GM12874 (cell line): ENCODE data around the gene C16orf89.
"Not testable (repeated sequence)": the region's sequence is repeated elsewhere in the genome, so short reads cannot be mapped to it uniquely, and the experiment has no call there.

Experiments
- TF ChIP-seq, protein P1 (sequence below): IDR thresholded peaks from 2 replicates; pipeline ENCODE4 v1.5.1; 2011; ENCODE audit warnings: low read depth, mild to moderate bottlenecking, control low read depth, low read length, moderate library complexity; ENCODE audit not compliant: insufficient read depth

Gene C16orf89, protein sequence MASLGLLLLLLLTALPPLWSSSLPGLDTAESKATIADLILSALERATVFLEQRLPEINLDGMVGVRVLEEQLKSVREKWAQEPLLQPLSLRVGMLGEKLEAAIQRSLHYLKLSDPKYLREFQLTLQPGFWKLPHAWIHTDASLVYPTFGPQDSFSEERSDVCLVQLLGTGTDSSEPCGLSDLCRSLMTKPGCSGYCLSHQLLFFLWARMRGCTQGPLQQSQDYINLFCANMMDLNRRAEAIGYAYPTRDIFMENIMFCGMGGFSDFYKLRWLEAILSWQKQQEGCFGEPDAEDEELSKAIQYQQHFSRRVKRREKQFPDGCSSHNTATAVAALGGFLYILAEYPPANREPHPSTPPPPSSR

DNA sequence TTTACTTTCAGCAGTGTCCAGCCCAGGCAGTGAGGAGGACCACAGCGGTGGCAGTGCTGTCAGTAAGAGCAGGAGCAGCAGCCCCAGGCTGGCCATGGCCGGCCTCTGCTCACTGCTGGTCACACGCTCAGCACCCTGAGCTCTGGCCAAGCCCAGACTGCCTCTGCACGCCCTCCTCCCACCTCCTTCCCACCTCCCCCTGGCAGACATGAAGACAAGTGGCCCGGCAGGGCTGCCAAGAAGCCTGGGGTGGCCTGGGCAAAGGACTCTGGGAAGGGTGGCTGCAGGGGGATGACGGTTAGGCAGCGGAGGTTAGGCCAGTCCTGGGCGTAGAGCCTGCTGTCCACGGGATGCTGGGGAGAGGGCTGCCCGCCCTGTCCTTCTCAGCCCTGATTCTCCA lies at the start of gene C16orf89:
TSS of gene C16orf89 (minus strand) at position 144 of the 400 bp plus-strand sequence. CDS start at position 96, 48 bp downstream.
- TF ChIP-seq, protein P1, sequence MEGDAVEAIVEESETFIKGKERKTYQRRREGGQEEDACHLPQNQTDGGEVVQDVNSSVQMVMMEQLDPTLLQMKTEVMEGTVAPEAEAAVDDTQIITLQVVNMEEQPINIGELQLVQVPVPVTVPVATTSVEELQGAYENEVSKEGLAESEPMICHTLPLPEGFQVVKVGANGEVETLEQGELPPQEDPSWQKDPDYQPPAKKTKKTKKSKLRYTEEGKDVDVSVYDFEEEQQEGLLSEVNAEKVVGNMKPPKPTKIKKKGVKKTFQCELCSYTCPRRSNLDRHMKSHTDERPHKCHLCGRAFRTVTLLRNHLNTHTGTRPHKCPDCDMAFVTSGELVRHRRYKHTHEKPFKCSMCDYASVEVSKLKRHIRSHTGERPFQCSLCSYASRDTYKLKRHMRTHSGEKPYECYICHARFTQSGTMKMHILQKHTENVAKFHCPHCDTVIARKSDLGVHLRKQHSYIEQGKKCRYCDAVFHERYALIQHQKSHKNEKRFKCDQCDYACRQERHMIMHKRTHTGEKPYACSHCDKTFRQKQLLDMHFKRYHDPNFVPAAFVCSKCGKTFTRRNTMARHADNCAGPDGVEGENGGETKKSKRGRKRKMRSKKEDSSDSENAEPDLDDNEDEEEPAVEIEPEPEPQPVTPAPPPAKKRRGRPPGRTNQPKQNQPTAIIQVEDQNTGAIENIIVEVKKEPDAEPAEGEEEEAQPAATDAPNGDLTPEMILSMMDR = no peak

DNA sequence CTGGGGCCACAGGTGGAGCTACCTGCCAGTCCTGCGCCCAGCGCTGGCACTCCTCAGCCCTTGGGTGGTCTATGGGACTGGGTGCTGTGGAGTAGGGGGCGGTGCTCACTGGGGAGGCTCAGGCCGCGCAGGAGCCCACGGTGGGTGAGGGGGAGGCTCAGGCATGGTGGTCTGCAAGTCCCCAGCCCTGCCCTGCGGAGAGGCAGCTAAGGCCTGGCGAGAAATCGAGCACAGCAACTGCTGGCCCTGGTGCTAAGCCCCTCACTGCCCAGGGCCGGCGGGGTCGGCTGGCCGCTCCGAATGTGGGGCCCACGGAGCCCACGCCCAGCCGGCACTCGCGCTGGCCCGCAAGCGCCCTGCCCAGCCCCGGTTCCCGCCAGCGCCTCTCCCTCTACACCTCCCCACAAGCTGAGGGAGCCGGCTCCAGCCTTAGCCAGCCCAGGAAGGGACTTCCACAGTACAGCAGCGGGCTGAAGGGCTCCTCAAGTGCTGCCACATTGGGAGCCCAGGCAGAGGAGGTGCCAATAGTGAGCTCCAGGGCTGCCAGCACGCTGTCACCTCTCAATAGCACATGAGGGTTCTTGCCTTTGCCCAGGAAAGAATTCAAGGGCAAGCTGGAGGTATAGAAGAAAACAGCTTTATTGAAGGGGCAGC lies 42.9 kb upstream of the C16orf89 start:
- TF ChIP-seq, protein P1 = no peak

DNA sequence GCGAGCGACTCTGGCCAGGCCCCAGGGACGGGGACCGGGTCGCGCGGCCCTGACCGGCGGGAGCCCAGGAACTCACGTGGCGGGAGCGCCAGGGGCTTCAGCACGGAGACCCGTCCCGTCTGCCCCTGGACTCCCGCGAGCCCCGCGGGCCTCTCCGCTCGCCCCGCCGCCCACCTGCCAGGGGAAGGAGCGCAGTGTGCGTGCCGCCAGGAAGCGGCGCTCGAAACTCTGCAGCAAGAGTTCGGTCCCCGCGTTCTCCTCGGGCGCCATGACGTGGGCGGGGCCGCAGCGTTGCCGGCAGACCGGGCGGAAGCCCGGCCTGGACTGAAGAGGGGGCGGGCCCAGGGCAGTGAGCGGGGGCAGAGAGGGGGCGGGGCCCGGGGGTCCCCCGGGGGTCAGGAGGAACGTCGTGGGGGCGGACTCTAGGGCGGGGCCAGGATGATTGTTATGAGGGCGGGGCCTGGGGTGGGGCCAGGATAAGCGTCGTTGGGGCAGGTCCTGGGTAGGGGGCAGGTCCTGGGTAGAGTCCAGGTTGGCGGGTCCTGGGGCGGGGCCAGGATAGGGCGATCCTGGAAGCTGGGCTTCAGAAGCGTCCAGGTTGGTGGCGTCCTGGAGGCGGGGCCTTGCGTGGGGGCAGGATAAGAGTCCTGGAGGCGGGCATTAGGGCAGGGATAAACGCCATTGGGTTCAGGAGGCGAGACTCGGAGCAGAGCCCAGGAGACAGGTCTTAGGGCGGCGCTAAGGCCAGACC lies 31.9 kb upstream of the C16orf89 start, which contains the start of gene EEF2KMT:
TSS of gene EEF2KMT (minus strand) at position 326 of the 751 bp plus-strand sequence. CDS start at position 270, 56 bp downstream.
- TF ChIP-seq, protein P1 = not testable (repeated sequence)

DNA sequence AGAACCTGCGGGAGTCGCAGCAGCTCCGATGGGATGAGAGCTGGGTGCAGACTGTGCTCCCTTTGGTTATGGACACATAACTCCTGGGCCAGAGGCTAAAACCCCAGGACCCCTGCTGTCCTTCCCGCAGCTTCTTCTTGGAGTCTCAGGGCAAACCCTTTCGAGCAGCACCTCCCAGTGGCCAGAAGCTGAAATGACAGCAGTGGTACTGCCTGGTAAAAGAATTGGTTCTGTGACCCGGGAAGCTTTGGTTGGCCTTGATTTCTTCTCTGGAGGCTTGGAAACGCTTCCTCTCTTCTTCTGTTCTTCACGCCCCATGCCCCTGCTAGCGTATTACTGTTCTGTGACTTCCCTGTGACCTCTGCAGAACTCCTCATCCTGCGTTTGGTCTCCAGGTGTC lies 19.0 kb upstream of the C16orf89 start:
- TF ChIP-seq, protein P1 = peak; percentile 74

DNA sequence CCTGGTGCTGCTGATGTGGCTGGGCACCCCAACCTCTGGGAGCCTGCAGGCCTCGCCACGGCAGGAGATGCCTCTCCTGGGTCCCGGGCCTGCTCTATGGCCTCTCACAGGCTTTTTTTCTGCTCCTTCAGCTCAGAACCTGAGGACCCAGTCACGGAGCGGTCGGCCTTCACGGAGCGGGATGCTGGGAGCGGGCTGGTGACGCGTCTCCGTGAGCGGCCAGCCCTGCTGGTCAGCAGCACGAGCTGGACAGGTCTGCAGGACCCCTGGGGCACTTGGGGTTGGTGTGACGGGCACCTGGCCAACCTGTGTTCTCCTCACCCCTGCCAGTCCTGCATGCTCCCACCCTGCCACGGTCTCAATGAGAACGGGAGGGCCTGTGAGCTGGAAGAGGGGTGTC lies 12.9 kb upstream of the C16orf89 start:
- TF ChIP-seq, protein P1 = no peak

DNA sequence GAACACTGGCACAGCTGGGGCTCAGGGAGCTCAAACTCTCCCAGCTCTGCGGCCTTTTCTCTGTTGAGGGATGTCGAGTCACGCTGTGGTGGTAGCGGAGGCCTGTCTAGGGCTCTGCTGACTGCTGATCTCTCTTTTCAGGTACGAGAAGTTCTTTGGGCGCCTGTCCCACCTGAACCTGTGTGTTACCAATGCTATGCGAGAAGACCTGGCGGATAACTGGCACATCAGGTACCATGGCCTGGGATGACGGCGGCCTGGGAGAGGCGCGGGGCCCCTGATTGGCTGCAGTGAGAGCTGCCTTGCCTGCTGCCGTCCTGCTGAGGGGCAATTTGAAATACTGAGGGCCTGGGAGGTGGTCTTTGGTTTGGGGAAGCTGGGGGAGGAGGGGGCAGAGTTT lies 11.5 kb upstream of the C16orf89 start:
- TF ChIP-seq, protein P1 = no peak

DNA sequence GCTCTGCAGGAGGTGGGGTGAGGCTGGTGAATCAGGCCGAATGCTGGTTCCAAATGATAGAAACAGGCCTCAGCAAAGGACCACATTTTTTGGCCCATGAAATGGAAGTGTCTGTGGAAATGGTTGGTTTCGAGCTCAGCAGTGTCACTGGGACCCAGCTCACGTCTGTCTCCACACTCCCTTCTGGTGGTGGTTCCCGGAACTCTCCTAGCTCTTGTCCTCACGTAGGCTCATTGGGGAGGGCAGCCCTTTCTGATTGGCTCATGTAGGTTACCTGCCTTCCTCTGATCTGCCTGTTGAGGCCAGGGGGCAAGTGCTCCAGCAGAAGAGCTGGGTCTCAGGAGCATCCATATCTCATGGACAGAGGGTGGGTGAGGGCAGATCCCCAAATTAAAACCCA lies 9.9 kb upstream of the C16orf89 start:
- TF ChIP-seq, protein P1 = no peak
